ENCODE results near the gene RPS26.

The RPS26 gene

GRCh38 chr12:56078931-56079722 lies 37.4 kb downstream of the RPS26 start:
- peak in 1 of 2 donors; percentile 20 for DNase-seq (ENCODE audit: low read depth in 2 of 2)

- DNase-seq (ENCODE audit: low read depth in 2 of 2): peak; percentile 49 to 52
These were observed 38.2 kb downstream of the RPS26 start, which contains the start of gene ERBB3 for GRCh38 chr12:56079723-56080555. TSS of gene ERBB3 (plus strand) at chr12:56080165. CDS start at chr12:56080301, 136 bp downstream.

- DNase-seq (ENCODE audit: low read depth in 2 of 2): no peak
These were observed 38.9 kb downstream of the RPS26 start for GRCh38 chr12:56080556-56081138.

DNA sequence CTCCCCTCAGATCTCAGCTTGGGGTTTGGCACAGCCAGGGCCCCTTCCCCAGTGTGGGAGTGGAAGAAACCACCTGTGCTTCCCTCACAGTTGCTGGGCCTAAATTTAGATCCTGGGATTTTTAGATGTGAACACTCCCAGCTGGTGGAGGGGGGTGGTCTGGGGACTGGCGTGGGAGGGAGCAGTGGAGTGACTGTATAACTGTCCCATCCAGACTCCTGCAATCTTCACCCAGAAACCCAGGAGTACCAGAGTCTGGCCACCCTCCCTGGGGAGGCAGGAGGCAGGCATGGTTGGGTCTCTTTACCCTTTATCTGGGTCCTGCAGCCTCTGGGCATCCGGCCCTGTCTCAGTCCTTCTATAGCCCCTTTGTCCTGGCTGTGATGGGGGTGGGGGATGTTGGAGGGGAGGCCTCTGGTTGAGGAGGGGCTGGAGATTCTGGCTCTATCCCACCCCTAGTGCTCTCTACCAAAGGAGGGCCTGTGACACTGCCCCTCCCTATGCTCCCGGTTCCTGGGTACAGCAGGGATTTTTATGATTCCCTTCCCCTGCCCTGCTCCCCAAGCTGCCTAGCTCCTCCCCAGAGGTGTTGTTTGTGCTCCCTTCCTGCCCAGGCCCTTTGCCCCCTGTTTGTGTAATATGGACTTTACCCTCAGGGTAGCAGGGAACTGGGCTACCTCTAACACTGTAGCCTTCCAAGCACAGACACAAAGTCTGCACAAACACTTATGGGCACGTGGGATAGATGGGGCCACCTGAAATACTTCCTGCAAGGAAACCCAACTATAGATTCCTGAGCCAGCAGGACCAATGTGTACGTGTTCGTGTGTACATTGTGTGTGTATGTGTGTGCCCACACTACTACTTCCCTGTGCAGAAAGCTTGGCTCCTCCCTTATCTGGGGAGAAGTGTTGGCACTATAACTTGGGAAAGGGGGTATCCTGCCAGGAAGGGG lies 40.0 kb downstream of the RPS26 start:
- no peak for DNase-seq (ENCODE audit: low read depth in 2 of 2)

GRCh38 chr12:56082382-56082781 lies 40.7 kb downstream of the RPS26 start:
- DNase-seq (ENCODE audit: low read depth in 2 of 2): no peak

DNA sequence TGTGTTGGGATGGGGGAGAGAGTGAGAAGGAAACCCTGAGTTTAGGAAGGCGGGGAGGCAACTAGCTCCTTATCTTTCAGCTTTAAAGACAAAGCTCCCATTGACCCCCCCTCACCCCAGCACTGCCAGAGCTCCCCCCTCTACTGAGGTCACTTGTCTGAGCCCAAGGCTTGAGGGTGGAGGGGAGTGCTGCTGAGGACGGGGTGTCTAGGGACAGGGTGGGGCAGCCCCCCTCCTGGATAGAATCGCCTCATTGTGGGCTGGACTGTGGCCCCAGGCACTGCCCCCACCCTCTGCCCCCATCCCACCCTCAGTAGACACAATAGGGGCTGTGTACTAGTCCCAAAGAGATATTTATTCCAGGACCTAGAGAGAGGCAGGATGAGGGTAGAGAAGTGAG lies 41.2 kb downstream of the RPS26 start:
- DNase-seq (ENCODE audit: low read depth in 2 of 2): no peak

DNA sequence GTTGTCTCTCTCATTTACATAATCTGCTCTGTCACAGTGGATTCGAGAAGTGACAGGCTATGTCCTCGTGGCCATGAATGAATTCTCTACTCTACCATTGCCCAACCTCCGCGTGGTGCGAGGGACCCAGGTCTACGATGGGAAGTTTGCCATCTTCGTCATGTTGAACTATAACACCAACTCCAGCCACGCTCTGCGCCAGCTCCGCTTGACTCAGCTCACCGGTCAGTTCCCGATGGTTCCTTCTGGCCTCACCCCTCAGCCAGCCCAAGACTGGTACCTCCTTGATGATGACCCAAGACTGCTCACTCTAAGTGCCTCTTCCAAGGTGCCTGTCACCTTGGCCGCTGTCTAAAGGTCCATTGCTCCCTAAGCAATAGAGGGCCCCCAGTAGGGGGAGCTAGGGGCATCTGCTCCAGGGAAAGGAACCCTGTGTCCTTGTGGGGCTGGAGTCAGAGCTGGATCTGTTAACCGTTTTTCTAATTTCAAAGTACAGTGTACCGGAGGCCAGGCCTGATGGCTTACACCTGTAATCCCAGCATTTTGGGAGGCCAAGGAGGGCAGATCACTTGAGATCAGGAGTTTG lies 43.3 kb downstream of the RPS26 start:
- no peak for DNase-seq (ENCODE audit: low read depth in 2 of 2)

DNA sequence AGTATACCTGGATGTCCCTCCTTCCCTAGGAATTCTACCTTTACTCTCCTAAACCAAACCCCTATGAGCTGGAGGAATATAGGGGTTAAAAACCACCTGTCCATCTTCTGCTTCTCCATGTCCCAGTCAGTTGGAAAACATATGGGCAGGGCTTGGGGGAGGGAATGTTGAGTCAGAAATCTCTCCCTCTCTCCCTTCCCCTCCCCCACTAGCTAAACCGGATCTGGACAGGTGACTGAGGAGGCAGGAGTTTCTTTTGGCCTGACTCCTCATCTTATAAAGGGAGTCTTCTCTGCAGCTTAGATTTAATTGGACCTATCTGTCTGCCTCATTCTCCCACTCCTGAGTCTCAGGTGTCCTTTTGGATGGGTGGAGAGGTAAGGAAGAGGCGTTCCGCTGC lies 44.4 kb downstream of the RPS26 start:
- DNase-seq (ENCODE audit: low read depth in 2 of 2): no peak

DNA sequence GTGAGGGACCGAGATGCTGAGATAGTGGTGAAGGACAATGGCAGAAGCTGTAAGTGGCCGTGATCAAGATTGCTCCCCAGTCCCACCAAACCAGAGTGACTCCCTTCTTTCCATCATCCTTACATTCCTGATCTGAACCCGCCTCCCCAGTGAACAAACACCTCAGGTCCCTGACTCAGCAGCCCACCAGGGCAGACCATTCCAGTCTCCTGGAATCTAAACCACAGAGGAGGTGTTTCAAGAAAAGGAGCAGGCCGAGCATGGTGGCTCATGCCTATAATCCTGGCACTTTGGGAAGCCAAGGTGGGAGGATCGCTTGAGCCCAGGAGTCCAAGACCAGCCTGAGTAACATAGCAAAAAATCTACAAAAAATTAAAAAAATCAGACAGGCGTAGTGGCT lies 44.9 kb downstream of the RPS26 start:
- no peak for DNase-seq (ENCODE audit: low read depth in 2 of 2)

DNA sequence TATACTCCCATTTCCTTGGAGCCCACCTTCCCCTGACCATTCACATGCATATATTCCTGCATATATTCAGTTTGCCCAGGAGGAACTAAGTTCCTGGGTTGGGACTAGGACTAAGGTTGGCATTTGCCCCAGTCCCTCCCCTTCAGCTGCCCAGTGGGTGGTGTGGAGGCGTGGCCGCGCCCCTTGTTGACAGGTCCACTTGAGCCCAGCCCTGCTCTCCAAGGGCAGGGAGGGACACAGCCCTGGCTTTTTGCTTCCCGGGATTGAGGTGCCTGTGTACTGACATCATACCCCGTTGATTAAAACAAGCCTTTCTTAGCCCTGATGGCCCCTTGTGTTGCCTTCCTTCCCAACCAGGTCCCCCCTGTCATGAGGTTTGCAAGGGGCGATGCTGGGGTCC lies 45.5 kb downstream of the RPS26 start:
- DNase-seq (ENCODE audit: low read depth in 2 of 2): no peak
